Erythroblast (primary cell): ENCODE data around the gene ROBO2.

Experiments
- DNase-seq, 2 experiments: peaks; one replicate each; lab custom pipeline; 2025; lab: John Stamatoyannopoulos, UW
- GATA1 ChIP-seq: IDR thresholded peaks from 2 replicates; pipeline ENCODE4 v1.6.1; 2011; ENCODE audit warnings: low read depth, mild to moderate bottlenecking, control low read depth, low read length, moderate library complexity
- POLR2A ChIP-seq: IDR thresholded peaks from 2 replicates; pipeline ENCODE4 v1.6.1; 2011; ENCODE audit warnings: mild to moderate bottlenecking, low read length

Gene ROBO2

DNA sequence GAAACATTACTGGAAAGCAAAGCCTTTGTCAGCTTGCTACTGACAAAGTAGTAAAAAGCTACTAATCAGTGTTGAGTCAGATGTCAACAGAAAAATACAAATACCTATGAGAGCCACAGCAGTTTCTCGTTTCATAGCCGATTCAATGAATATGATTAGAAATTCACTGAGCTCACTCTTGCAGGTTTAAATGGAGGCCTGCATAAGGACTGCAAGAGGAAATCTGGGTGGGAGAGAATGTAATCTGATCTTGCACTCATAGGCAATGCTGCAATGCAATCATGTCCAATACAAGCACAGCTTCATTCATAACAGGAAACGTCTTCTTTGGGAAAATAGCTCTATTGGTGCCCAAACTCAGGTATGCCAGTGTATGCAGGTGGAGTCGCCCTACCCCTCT lies 608.8 kb downstream of the ROBO2 start:
- no peak for TF ChIP-seq GATA1
- TF ChIP-seq POLR2A, result no peak
- no peak for DNase-seq

DNA sequence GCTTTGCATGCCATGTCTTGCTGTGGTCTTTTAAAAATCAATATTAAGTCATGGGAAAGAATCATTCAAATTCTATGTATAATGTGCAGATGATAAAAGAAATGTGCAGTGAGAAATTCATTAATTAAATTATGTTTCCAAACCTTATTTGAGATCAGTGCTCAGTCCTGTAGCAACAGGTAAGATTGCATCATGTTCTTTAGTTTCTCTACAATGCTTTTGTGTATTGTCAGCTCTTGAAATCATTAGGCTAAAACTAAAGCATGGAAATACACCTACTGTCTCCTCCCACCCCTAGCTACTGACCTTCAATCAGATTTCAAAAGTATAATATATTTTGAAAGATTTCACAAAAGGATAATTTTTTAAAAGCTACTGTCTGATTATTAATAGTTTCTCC lies 612.7 kb downstream of the ROBO2 start:
- TF ChIP-seq POLR2A (no peak), GATA1 (no peak)

DNA sequence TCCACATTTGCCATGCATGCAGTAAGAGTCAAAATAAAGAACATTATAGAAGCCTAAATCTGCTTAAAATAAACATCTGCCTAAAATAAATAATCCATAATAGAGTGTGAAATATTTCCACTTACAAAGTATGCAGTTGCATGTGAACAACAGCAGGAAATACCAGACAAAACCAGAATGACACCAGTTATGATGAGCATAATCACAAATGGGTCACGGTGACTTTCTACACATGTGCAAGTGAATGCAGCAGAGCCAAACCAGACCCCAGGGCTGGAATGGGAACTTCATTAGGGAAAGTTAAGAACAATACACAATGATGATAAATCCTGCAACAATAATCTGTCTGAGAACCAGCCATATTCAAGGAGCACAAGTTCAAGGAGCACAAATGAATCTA lies 615.5 kb downstream of the ROBO2 start:
- DNase-seq, result no peak
- TF ChIP-seq POLR2A, result no peak
- no peak for TF ChIP-seq GATA1

More for the DNA sequence above, 612.7 kb downstream of the ROBO2 start:
- no peak for DNase-seq

DNA sequence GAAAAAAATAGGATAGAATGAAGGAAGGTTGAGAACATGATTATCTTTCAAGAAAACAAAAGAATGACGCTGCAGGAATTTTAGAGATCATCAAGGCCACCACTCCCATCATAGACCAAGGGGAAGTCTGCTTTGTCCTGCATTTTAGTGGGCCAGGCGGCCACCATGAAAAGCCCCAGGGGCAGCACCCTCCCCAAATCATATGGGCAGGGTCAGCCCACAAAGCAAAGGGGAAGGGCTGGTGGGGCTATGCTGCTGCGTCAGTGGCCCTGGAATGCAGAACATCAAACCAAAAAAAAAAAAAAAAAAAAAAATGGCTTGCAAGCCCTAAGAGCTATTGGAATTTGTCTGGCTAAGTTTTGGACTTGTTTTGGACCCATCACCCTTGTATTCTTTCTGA lies 620.8 kb downstream of the ROBO2 start:
- DNase-seq, result no peak
- TF ChIP-seq POLR2A (no peak), GATA1 (no peak)

DNA sequence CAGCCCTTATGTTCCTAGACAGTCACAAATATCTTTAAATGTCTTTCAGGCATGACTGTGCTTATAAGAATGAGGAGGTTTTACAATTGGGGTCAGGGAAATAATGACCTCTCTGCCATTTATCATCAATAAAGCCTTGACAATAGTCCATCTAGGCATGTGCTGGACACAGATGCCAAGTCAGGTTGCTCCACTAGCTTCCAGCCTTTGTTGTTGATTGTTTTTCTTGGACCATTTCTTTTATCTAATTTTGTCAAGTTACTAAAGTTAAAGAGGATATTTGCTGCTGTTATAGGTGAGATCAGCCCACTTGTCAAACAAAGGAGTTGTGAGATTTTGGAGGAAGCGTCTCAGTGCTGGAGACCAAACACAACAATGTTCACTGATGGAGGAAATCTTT lies 628.0 kb downstream of the ROBO2 start:
- no peak for DNase-seq
- no peak for TF ChIP-seq GATA1

DNA sequence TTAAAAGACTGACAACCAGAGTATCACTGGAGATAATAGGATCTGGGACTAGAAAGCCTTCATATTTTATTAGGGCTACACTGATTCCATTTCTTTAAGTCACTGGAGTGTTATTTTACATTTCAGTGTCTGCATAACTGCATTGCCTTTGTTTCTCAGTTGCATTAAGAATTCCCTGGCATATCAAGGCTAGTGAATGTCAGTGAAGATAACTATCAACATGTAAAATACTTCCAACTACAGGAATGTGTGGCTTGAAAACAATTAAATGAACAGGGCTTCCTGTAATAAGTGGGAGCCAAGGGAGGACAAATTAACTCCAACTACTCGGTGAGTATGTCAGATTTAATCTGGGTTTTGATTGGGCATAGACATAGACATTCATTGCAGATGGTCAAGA lies 628.5 kb downstream of the ROBO2 start:
- no peak for DNase-seq
- no peak for TF ChIP-seq GATA1
- no peak for TF ChIP-seq POLR2A

DNA sequence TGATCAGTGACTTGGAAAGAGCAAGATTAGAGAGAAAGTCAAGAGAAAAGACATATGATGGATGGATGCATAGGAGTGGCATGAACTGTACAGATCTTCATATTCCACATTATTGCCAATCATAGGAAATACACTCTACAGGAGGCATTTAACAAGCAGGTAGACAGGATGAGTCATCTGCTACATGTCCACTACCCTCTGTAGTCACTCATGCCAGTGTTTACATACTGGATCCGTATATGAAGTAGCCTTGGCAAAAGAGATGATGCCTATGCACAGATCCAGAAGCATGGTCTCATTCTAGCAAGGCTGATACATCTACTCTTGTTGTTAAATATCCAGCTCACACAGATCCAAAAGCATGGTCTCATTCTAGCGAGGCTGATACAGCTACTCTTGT lies 632.1 kb downstream of the ROBO2 start:
- DNase-seq, result no peak
- no peak for TF ChIP-seq GATA1
- TF ChIP-seq POLR2A, result no peak

DNA sequence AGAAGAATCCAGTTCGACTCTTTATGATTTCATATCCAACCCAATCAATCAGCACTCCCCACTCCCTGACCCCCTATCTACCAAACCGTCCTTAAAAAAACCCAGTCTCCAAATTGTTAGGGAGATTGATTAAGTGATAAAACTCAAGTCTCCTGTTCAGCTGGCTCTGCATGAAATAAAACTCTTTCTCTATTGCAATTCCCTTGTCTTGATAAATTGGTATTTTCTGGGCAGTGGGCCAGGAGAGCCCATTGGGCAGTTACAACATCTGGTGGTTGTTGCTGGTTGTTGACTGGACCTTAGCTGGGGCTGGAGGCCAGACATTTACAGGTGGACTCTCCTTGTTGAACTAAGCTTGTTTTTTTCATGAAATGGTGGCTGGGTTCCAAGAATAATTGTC lies 642.3 kb downstream of the ROBO2 start:
- TF ChIP-seq GATA1, result no peak
- no peak for TF ChIP-seq POLR2A
- DNase-seq, result no peak

DNA sequence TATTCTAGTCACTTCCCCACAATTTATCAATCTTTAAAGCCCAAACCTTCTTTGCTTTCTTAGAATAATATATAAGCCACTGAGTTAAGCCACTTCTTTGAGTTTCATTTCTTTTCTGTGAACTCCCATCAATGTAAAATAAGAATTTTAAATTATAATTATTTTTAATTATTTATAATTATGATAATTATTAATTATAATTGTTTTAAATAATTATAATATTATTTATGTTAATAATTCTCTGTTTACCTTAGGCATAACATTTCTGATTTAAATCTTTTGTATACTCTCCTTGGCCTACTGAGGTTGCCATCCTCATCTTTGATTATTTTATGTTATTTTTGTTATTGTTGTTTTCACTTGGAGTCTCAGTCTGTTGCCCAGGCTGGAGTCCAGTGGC lies 644.2 kb downstream of the ROBO2 start:
- DNase-seq, result no peak
- no peak for TF ChIP-seq GATA1
- TF ChIP-seq POLR2A, result no peak

DNA sequence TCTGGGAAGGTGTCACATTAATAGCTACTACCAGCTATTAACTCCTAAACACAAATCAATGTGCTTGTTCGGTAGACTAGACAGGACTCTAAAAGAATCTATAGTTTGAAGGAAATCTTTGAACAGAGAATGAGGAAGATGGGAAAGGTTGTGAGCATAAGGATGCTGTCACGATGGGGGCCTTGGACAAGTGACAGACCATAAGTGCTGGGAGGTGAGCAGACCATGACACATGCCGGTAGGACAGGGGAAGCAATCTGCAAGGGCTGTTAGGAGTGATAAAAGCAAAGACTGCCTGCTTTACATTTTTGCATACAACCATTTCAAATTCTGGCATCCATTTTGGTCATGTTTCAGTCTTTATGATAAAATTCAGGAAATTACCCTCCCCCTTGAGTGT lies 645.8 kb downstream of the ROBO2 start:
- DNase-seq, result no peak
- TF ChIP-seq GATA1, result no peak
- TF ChIP-seq POLR2A, result no peak

DNA sequence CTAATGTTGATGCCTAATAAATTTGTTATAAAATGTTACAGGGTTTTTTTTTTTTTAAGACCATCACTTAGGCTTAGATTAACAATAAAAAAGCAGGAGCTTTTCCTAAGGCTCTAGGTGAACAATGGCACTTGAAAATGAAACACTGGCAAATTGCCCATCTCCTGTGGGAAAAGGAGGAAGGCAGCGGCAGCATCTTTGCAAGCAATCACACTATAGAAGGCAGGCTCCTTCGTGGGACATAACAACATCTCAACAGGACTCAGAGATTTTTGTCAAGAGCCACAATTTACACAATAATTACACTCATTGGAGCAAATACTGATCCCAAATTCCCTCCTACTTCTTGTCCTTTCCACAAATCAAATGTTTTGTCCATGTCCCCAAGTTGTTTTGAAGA lies 646.7 kb downstream of the ROBO2 start:
- TF ChIP-seq POLR2A (no peak), GATA1 (no peak)
- DNase-seq, result no peak

DNA sequence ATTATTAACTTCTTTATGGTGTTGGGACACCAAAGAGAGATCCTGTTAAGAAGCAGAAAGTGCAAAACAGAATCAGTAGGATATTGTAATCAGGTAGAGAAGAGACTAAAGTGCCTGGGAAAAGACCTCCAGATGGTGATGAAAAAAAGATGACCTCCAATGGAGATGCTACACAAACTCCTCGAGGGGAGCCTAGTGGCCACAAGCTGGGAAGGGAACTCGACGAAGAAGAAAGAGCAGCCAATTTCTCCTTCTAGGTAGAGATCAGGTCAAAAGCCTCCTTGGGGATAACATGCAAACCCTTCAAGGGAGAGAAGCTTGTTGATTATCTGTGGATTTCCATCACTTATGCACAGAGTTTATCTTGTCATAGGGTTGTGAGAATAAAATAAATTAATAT lies 647.6 kb downstream of the ROBO2 start:
- DNase-seq, result no peak
- TF ChIP-seq POLR2A (no peak), GATA1 (no peak)

DNA sequence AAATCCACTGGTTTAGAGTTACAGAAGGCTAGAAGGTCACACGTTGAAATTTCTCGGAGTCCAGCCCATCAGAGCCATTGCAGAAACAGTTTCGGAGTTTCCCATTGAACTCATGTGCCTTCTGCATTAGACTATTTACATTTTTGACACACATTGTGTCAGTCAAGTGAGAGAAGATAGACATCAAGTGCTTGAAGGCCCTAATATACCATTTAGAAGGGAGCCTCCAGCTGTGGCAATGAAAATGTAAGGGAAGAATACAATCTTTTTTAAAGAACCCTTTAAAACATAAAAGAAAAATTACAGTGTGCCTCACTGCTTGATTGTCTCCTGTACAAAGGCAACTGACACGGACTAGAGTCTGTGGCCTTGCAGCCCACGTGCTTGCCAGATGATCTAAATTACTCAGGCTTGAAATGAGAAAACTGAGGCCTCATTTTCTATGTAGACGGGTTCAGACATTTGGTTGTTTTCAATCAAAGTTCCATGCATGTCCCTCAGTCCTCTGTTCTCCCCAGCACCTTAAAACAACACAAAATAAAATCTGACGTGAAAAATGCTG lies 650.5 kb downstream of the ROBO2 start:
- TF ChIP-seq POLR2A, result no peak
- DNase-seq, result no peak

DNA sequence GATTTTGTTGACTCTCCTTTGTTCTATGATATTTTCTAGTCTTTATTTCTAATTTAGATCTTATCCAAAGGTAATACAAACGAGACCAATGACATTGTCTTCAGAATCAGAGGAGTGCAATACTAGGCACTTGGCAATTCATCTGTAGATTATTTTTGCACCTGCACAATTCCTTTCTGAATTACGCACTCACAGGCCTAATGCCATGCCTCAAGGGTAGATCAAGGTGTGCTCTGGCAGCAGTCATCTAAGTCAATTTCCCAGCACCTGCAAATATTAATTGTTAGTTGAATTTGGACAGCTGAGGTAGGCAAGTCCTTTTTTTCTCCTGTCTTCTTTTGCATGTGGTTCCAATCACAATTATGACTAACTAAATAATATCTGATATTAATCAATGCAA lies 653.2 kb downstream of the ROBO2 start:
- no peak for DNase-seq

DNA sequence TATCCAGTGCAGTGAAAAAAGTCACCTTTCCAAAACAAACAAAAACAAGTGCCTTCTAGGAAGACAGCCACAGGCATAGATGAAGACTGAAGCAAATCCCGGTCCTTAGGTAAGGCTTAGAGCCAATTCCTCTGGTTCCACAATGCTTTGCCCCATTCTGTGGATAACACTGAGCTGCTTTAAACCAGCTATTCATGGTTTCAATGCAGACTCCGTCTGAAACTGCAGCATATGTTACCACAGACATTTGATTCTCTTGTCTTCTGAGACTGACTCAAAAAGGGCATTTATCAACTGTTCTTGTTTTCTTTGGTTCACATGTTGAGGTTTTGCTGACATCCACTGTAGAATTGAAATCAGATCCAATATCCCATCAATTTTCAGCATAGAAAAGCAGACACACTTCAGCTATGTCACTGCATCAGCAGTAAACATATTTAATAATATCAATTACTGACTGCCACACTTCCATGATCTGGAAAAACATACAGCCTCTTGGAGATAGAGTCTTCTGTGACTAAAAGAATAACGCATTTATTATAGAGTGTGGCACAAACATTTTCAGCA lies 659.3 kb downstream of the ROBO2 start:
- TF ChIP-seq POLR2A (no peak), GATA1 (no peak)
- no peak for DNase-seq

More for the DNA sequence above, 653.2 kb downstream of the ROBO2 start:
- no peak for TF ChIP-seq GATA1
- no peak for TF ChIP-seq POLR2A
